GM19239 (cell line): Measurements from ENCODE around the gene C2orf76.
A peak's percentile ranks its signal among the peaks of the same experiment; 100 is the strongest.

Source experiments
- DNase-seq: peaks from one replicate; pipeline ENCODE4 v3.0.0; 2011; ENCODE audit warnings: low spot score; ENCODE audit not compliant: insufficient read length
- FAIRE-seq: peaks from 2 replicates; lab custom pipeline; 2011; peaks lifted over from hg19 to GRCh38; lab: Jason Lieb, UNC

Gene C2orf76

DNA sequence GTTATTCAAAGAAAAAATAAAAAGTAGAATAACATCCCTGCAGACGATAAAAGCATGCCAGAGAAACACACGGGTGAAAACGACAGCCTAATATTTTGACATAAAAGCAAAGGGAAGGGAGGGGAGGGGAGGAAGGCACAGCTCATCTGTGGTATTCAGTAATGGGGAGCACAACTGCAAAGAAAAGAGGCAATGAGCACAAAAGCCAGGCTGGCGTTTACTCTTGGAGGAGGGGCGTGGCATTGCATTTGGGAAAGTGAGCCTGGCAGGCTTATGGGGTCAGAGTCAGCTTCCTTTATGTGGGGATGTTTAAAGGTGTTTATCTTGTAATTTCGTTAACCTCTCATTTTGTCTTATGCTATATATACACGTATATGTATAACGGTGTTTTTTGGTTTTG lies 89.8 kb downstream of the C2orf76 start:
- DNase-seq: no peak
- FAIRE-seq: no peak

DNA sequence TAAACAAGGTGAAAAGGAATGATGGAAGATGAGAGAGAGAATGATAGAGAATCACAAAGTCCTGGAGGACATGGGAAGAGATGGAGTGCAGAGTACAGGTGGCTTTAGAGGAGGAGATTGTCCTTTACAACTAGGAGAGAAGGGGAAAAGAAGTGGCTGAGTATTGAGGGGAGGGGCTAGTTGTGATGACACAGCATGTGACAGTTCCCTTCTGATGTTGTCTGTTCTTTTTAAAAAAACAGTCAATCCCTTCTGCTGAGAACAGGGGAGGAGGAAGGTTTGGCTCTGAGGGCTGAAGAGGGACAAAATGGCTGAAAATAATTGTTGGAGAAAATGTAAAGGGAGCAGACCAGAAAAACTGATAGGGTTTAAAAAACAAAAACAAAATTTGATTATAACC lies 99.0 kb downstream of the C2orf76 start:
- FAIRE-seq (no peak), DNase-seq (no peak)

DNA sequence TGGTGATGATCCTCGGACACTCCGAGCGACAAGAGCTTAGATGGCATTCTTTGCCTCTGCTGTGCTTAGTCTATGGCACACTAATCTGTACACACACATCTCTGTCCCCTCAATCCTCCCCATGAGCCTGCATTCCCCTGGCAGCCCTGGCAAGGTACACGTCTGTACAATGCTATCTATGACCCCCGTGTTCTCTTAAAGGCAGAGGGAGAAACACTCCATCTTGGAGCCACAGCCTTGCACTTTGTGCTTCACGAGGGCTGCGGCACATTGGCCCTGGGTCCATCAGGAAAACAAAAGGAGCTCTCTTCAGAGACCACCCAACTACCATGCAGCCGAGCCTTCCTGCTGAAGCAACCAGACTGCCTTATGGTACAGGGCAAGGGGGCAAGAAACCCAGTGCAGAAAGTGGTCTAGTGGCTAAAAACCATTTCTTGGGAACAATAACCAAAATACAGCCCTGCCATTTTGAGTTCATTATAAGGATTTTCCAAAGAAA lies 100.5 kb downstream of the C2orf76 start:
- FAIRE-seq (no peak), DNase-seq (no peak)

DNA sequence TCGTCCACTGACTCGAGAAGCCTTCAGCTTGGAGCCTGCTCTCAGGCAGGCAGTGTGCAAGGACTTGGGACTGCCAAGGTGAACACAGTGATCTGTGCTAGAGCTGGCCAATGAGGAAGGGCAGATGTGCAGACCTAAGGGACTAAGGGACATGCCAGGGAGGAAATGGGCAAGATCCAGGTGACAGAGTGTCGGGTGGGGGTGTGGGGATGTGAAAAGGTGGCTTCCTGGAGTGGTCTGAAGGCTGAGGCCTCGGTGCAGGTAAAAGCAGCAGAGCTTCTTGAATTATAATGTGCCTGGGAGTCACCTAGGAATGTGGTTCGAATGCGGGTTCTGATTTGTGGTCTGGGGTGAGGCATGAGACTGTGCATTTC lies 101.0 kb downstream of the C2orf76 start:
- DNase-seq: no peak
- no peak for FAIRE-seq

DNA sequence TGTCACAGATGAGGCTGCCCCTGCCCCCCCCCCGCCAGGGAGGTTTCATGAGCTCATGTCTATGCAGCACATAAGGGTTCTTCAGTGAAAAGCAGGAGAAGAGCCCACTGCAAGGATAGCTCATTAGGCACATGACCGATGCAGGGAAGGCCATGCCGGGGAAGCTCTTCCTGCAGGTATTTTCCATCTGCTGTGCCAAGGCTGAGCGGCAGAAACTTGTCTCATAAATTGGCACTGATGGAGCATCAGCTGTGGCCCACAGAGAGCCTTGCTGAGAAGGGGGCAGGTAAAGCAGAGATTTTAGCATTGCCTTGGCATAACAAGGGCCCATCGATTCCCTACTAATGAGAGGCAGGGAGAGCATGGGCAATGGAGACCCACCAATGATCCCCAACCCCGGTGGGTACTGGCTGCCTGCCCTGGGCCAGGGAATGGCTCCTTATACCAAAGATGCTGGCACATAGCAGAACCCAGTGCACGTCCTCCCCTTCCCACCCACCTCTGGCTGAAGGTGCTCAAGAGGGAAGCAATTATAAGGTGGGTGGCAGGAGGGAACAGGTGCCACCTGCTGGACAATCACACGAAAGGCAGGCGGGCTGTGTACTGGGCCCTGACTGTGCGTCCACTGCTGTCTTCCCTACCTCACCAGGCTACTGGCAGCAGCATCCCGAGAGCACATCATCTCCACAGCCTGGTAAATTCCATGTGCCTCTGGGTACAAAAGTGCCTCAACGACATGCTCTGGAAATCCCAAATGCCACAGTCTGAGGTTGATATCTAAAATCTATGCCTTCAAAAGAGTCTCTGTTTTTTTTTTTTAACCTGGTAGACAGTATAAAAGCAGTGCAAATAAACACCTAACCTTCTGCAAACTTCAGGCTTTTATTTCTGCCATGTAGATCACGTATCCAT lies 101.6 kb downstream of the C2orf76 start:
- FAIRE-seq (peak; percentile 89), DNase-seq (peak; percentile 69)

DNA sequence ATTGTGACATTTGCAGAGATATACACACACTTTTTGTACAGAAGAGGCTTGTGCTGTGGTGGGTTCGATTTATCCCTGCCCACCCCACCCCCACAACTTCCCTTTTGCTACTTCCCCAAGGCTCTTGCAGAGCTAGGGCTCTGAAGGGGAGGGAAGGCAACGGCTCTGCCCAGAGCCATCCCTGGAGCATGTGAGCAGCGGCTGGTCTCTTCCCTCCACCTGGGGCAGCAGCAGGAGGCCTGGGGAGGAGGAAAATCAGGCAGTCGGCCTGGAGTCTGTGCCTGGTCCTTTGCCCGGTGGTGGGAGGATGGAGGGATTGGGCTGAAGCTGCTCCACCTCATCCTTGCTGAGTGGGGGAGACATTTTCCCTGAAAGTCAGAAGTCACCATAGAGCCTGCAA lies 103.0 kb downstream of the C2orf76 start:
- FAIRE-seq: no peak

DNA sequence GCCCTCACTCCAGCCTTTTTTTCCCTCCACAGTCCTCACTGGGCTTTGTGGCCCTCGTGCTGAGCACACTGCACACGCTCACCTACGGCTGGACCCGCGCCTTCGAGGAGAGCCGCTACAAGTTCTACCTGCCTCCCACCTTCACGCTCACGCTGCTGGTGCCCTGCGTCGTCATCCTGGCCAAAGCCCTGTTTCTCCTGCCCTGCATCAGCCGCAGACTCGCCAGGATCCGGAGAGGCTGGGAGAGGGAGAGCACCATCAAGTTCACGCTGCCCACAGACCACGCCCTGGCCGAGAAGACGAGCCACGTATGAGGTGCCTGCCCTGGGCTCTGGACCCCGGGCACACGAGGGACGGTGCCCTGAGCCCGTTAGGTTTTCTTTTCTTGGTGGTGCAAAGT lies 103.6 kb downstream of the C2orf76 start:
- no peak for DNase-seq
- FAIRE-seq: no peak

More for the DNA sequence above, 103.0 kb downstream of the C2orf76 start:
- DNase-seq: no peak

DNA sequence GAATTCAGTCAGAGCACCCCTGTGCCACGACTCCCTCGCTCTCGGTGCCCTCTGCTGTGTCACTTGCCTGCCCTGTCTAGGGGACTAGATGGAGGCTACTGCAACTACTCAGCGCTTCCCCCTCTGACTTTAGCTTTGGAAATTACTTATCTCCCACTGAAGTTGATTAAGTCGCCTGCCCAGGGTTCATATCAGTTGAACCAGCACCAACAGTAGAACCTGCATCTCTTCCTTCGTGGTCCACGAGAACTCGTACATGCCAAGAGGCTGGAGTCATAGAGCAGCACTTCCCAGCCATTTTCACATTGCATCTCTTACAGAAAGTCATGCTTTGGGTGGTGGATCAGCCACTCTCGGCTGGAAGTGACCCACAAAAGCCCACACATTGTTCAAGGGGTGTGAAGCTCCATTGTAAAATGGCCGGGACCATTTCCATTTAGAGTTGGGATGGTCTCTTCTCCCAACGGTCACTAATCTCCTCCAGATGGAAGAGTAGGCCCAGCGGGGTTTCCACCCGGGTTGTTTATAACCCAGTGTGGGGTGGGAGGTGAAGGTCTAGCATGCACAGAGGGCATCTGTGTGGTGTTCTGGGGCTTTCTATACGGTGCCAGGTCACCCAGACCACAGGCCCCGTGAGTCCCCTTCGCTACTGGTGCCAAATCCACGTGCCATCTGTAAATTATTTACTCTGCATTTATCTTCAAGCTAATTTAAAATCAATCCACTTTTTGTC lies 105.0 kb downstream of the C2orf76 start:
- DNase-seq: no peak
- FAIRE-seq: no peak

DNA sequence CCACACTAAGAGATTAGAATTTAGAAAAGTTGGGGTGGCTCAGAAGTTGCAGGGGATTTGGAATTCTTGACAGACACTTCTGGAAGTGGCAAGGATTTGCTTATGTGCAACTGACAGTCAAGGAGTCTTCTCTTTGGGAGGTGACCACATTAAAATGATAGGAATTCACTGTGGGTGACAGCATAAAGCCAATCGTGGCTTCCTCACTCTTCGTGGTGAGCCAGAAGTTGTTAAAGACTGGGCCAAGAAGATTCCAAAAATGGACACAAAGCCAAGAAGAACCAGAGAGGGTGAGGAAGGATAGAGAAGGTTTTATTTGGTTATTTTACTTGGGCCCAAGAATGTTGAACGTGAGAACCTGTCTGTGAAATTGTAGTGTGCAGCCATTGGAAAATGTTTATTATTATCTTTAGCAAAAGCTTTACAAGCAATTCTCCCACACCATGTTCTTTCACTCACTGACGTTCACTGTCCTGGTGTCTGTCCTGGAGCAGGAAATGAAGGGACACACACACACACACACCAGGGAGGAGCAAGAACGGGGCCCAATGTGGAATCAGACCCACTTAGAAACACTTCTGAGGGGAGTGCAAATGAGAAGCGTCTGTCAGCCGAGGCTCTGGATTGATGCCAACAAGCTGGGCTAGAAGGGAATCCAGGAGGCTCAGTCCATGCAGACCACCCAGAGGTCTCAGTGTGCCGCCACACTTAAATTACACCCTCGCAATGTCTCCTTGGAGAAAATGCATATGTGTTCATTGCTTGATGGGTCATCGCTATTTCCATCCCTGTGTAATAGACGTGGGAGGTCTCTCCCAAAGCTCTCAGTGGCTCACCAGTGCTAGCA lies 105.8 kb downstream of the C2orf76 start:
- FAIRE-seq: no peak

DNA sequence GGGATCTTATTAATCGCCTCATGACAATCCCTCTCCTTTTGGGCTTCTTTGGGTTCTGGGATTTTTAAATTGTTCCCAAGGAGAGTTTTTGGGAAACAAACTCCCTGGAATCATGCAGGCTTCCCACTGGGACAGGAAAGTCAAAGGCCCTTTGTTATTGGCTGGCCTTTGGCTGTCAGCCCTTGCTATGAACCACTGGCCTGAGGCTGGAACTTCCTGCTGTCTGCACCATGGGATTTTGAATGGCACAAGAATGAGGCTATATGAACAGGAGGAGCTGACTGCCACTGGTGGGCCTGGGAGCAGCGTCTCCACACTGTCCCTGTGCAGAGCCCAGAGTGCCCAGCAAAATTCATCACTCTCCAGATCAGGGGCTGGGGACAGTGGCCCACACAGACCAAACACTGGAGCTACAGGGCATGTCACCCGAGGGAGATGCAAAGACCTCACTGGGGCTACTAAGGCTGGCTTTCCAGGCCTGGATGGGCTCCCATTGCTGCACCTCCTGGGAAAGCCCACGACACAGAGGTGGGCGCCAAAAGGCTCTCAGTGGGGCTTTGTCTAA lies 107.3 kb downstream of the C2orf76 start:
- no peak for DNase-seq
- FAIRE-seq: no peak

More for the DNA sequence above, 105.8 kb downstream of the C2orf76 start:
- DNase-seq: no peak

DNA sequence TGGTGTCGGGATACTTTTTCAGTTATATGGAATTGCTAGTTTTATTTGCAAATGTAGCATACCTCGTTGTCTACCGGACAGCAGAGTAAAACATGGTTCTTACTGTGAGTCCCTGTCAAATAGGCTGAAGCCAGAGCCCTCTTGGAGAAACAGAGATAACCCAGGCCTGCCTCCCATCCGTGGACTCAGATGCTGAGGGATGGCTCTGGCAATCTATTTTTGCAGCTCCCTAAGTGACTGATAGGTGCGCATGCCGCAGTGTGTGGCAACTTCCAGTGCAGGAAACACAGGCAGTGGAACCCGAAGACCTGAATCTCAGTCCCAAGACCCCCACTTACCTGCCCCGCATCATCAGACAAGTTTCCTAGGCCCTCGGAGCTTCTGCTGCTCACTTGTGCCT lies 109.4 kb downstream of the C2orf76 start:
- FAIRE-seq: no peak

DNA sequence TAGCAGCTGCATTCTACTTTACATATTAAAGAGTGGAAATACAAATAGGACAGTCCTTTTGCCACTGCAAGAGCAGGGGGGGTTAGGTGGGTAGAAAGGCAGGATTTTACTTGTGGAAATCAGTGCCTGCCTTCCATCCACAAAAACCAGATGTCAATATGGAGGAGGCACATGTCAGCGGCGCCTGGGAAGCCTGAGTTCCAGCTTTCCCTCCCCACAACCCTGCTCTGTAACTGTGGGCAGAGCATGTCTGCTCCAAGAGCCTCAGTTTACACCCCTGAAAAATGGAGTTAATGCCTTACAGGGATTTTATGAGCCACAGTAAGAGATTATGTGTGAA lies 110.1 kb downstream of the C2orf76 start:
- FAIRE-seq: no peak

More for the DNA sequence above, 109.4 kb downstream of the C2orf76 start:
- no peak for DNase-seq

DNA sequence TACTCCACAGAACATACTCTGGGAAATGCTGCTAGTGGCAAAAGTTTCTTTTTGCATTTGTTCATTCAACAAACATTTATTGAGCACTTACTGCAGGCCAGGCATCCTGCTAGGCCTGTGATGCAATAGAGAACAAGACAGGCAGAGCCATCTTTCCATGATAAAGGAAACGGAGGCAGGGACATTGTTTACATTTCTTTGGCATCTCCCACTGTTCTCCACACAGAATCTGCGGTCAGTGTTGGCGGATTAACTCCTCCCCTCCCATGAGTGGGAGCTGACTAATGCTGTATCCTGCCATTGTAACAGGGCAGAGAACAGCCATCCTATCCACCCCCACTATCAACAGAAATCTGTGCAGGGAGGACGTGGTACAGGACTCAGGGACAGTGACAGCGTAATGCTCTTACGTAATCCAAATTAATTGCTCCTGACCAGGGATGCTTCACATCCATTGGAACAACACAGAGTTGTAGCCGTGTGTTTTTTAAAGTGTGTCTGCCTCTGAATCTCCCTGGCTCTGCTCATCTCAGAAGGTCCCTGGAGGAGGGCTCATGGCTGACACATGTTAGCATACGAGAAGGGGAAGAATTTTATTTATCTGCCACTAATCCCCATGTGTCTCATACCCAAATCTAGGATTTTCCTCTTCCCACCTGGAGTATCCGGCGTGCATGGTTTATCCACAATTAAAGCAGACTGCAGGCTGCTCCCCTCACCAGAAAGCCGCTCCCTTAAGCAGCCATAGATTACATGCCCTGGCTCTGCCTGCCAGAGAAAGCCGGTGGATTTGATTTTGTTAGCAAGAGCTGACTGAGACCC lies 110.7 kb downstream of the C2orf76 start:
- DNase-seq (no peak), FAIRE-seq (no peak)

More for the DNA sequence above, 110.1 kb downstream of the C2orf76 start:
- DNase-seq: no peak

DNA sequence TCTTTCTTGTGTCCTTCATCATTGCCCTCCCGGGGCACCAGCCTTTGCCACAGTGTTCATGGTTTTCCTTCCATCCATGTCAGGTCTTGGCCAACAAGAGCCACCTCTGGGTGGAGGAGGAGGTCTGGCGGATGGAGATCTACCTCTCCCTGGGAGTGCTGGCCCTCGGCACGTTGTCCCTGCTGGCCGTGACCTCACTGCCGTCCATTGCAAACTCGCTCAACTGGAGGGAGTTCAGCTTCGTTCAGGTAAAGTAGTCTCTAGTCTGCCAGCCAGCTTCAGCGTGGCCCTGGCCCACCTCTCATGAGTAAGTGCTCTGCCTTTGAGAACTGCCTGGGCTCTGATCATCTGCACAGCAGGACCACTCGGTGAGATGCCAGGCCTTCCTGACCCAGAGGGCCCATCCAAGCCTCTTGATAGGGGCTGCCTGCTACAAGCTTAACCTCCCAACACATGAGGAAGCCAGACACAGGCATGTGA lies 112.0 kb downstream of the C2orf76 start:
- FAIRE-seq (no peak), DNase-seq (no peak)

DNA sequence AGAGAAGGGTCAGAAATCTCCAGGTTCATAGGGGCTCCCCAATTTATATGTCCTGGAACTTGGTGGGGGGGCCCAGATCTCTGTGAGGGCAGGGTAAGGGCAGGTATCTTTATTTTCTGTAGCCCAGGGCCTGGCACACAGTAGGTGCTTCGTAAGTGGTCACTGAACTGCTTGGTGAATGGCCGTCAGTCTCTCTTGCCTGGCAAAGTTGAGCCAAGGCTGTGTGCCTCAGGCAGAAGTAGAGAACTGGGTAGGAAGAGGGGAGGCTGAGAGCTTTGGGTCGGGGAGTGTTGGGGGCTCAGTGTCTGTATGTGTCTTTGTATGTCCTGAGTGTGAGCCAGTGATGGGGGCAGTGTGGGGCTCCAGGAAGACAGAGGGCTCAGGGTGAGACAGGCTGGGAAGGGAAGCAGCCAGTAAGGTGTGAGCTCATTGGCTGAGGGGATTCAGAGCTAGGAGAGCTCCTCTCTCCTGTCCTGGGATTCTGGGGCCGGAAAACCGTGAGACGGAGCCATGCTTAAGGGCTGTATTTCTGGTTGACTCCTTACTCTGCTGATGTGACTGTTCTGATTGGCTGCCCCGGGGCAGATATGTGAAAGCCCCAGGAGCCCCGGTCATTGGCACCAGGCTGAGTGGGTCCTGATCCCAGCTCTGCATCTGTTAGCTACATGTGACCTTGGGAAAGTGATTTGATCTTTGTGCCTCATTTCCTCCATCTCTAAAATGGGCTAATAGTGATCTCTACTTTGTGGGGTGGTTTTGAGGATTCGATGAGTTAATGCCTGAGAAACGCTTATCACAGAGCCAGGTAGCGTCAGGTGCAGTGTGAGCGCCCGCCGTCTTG lies 112.7 kb downstream of the C2orf76 start:
- no peak for DNase-seq
- no peak for FAIRE-seq

DNA sequence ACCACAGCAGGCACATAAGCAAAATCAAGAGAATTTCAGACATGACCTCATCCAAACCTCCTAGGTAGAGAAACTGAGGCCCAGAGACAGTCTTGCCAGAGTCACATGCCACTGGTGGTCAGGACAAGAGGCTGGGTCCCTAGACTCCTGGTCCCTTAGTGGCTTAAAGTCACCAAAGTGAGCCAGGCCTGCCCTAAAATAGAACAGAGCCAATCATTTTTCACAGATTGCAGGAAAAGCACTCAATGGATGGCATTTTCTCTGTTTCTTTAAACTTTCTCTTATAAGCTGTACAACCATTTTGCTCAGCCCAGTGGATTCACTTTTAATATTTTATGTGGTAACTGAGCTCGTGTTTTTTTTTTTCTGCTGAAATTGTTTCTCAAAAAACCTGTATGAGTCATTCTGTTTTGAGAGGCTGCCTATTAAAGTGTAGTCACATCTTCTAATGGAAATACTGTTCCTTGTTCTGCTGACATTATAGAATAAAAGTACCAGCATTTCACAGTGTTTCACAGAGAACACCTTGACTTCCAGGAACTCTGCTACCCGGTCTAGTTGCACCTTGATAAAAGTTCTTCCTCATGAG lies 113.4 kb downstream of the C2orf76 start:
- FAIRE-seq (no peak), DNase-seq (no peak)
